Activated naive CD4-positive, alpha-beta T cell treated with anti-CD3 and anti-CD28 coated beads, Interleukin-2, amount 50 U/mL, for 72 hours (primary cell): ENCODE data around the gene PIK3R6. TPM values are rescaled to one million over a fixed set of nuclear protein-coding genes. Genes with fewer than 3 reads are reported as not detected.
A peak's percentile ranks its signal among the peaks of the same experiment; 100 is the strongest.

ENCODE experiments used
- ATAC-seq, 2 donors: fragments of 150-1000 bp; cut with Tn5 transposase; 2 replicates each; pipeline ENCODE4 v1.10.0; 2021; ENCODE audit warnings: mild to moderate bottlenecking in 2 of 2, moderate library complexity in 2 of 2
- DNase-seq, 2 donors: peaks; one replicate each; pipeline ENCODE4 v3.0.0; 2021 to 2022; ENCODE audit warnings: low spot score in 2 of 2
- H3K27ac Mint-ChIP-seq, 2 donors: one replicate each; pipeline ENCODE4 v1.8.0; 2022; ENCODE audit warnings: mild to moderate bottlenecking in 2 of 2, mixed read lengths in 2 of 2
- H3K36me3 Mint-ChIP-seq, 2 donors: one replicate each; pipeline ENCODE4 v1.8.0; 2022; ENCODE audit warnings: mixed read lengths in 2 of 2
- H3K9me3 Mint-ChIP-seq, 2 donors: one replicate each; pipeline ENCODE4 v1.8.0; 2022; ENCODE audit warnings: mixed read lengths in 2 of 2
- total RNA-seq, 2 donors: library from RNA; stranded (reverse); gene quantifications; one replicate each; pipeline ENCODE4 v1.2.3, GENCODE V29; 2022

PIK3R6 gene
- total RNA-seq, 2 donors from 2014 or later = 0.23 to 4.3 TPM

DNA sequence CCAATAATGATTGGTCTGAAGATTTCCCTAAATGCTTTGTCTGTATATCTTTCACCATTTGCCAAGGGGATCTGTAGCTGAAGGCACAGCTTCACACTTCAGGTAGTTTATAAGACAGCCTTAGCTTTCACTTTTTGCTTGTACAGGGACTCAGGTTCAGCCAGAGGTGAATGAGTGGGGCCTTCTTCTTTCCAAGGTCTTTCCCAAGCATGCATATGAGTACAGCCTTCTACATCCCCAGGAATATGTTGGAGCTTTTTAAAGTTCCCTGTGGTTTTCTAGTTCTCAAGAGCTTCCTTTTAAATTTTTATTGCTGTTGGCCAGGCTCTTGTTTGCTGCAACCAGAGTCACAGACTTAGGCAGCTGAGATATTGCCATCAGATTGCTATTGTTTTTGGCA, 91.2 kb downstream of the PIK3R6 start:
- peaks cover 0 to 5% of the 10 kb centered on the region in 2 donors for H3K9me3 Mint-ChIP-seq
- DNase-seq = no peak
- no peak for ATAC-seq
- H3K36me3 Mint-ChIP-seq = peaks cover 6 to 7% of the 10 kb centered on the region in 2 donors
- no peak overlapping the region for H3K27ac Mint-ChIP-seq

DNA sequence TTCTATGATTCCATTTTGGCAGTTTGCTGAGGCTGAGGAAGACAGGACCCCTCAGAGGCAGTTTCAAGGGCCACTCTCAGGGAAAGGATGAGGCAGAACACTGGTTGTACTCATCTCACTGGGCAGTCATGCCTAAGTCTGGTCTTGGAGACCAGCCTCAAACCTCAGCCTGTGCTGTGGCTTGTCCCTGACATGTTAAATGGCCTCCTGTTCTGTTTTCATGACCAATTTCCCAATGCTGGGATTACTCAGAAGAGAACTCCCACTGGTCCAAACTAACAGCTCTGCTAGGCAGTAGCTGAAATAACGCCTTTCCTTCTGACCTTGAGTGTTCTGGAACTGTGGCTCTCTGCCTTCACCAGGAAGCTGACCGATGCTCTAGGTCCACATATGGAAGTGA, 100.7 kb downstream of the PIK3R6 start:
- no peak for DNase-seq
- no peak overlapping the region for H3K27ac Mint-ChIP-seq
- H3K36me3 Mint-ChIP-seq = no peaks in the 10 kb centered on the region
- H3K9me3 Mint-ChIP-seq = peaks cover 0 to 7% of the 10 kb centered on the region in 2 donors
- ATAC-seq = no peak

DNA sequence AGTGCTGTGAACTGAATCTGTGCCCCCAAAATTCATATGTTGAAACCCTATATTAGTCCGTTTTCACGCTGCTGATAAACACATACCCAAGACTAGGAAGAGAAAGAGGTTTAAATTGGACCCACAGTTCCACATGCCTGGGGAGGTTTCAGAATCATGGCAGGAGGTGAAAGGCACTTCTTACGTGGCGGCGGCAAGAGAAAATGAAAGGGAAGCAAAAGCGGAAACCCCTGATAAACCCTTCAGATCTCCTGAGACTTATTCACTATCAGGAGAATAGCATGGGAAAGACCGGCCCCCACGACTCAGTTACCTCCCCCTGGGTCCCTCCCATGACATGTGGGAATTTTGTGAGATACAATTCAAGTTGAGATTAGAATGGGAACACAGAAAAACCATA, 105.5 kb downstream of the PIK3R6 start:
- Mint-ChIP-seq H3K36me3 (no peaks in the 10 kb centered on the region), H3K27ac (no peak overlapping the region), H3K9me3 (peaks cover 0 to 8% of the 10 kb centered on the region in 2 donors)
- ATAC-seq (no peak), DNase-seq (no peak)

DNA sequence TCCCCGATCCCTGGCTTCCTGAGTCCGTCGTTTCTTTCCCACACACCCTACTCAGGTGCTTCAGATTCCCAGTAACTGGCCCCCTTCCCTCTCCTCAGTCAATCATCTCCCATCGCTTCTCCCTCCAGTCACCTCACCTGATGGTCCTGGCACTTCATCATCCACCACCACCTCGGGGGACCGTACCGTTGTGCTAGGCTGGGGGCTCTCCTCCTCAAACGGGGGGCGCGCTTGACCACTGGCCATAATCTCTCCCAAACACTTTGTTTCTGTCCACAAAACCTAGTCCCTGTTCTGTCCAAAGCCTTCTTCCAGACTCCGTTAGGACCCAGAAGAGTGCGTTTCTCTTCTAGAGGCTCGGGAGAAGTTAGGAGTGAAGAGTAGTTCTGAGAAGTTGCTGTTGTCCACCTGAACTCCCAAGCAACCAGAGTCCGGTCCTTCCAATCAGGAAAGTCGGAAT, 109.3 kb downstream of the PIK3R6 start, which contains the start of gene SPDYE4:
SPDYE4 (minus strand) TSS at position 410 of the 460 bp plus-strand sequence; CDS start at position 246, 164 bp downstream.
- Mint-ChIP-seq H3K9me3 (peaks cover 0 to 8% of the 10 kb centered on the region in 2 donors), H3K36me3 (no peaks in the 10 kb centered on the region), H3K27ac (peak within 1 kb of the TSS in 1 of 2 donors; percentile 1)
- DNase-seq (no peak), ATAC-seq (no peak)

DNA sequence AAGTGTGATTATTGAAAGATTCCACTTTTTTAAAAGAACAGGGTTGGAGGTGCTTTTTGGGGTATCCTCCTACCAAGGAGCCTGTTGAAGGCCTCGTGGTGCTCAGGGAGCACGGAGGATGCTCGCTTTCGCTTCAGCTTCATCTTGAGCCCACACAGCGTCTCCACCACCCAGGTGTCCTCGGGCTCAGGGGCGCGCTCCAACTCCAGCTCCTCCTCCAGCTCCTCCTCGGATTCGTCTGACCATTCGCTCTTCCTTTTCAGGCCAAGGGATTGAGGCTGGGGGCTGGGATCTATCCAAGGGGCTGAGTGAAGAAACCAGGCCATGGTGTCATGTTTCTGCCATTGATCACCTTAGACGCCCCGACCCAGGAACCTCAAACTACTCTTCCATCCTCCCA, 110.3 kb downstream of the PIK3R6 start:
- DNase-seq = no peak
- no peak for ATAC-seq
- Mint-ChIP-seq H3K9me3 (peaks cover 0 to 6% of the 10 kb centered on the region in 2 donors), H3K36me3 (no peaks in the 10 kb centered on the region), H3K27ac (no peak overlapping the region)

DNA sequence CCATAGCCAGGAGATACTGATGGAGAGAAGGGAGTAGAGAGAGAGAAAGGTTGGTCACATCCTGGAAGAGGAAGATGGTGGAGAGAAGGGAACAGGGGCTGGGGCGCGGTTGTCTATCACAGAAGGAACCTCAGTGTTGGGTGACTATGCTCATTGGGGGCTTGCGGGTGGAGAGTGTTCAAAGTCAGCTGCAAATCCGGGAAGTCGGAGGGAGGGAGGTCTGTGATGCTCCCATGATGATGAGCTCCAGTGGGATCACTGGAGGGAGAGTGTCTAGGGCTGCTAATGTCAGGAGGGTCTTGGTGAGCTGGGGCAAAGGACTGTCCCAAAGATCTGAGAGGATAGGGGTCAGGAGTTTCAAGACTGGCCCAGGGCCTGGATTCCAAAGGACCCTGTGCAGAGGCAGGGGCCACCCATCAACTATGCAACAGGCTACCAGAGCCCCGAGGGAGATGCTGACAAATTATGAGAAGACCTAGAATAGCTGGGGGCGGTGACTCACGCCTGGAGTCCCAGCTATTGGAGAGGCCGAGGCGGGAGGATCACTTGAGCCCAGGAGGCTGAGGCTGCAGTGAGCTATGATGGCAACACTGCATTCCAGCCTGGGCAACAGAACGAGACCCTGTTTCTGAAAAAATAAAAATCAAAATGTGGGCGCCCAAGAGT, 111.8 kb downstream of the PIK3R6 start:
- H3K36me3 Mint-ChIP-seq = no peaks in the 10 kb centered on the region
- peak overlapping the region in 1 of 2 donors; percentile 80 for H3K27ac Mint-ChIP-seq
- no peak for DNase-seq
- H3K9me3 Mint-ChIP-seq = no peaks in the 10 kb centered on the region
- no peak for ATAC-seq

DNA sequence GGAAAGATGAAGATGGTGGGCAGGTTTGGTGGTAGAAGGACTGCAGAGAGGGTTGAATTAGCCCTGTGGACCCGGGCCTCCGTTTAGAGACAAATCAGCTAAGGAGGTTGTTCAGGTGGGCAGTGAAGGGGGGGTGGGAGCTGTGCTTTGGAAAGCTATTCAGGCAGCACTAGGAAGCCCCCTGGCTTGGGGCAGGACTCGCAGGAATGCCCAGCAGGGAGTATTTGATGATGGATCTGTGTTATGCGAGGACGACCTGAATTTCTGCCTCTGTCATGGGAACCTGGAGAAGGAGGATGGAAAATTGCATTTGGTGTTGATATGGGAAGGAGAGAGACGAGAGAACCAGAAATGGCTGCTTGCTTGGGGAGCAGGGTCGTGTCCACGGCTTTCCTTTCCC, 112.6 kb downstream of the PIK3R6 start:
- H3K27ac Mint-ChIP-seq = no peak overlapping the region
- ATAC-seq = no peak
- H3K9me3 Mint-ChIP-seq = no peaks in the 10 kb centered on the region

DNA sequence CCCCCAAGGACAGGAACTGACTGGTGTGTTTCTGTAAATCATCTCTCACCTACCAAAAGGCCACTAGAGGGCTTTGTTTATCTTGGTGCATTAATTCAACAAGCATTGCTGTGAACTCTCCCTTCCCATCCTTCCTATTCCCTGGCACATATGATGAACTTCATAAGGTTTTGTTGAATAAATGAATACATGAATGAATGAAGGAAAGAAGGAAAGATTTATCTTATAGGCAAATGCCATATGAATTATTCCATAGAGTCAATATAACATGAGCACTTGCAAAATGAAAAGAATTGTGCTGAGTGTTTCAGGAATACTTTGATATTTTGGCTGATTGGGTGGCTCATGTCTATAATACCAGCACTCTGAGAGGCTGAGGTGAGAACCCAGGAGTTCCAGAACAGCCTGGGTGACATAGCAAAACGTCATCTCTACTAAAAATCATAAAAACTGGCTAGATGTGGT, 113.5 kb downstream of the PIK3R6 start:
- ATAC-seq = no peak
- no peak for DNase-seq
- H3K9me3 Mint-ChIP-seq = no peaks in the 10 kb centered on the region
- no peak overlapping the region for H3K27ac Mint-ChIP-seq
- no peaks in the 10 kb centered on the region for H3K36me3 Mint-ChIP-seq

More for the DNA sequence above, 112.6 kb downstream of the PIK3R6 start:
- DNase-seq = no peak
- H3K36me3 Mint-ChIP-seq = no peaks in the 10 kb centered on the region

DNA sequence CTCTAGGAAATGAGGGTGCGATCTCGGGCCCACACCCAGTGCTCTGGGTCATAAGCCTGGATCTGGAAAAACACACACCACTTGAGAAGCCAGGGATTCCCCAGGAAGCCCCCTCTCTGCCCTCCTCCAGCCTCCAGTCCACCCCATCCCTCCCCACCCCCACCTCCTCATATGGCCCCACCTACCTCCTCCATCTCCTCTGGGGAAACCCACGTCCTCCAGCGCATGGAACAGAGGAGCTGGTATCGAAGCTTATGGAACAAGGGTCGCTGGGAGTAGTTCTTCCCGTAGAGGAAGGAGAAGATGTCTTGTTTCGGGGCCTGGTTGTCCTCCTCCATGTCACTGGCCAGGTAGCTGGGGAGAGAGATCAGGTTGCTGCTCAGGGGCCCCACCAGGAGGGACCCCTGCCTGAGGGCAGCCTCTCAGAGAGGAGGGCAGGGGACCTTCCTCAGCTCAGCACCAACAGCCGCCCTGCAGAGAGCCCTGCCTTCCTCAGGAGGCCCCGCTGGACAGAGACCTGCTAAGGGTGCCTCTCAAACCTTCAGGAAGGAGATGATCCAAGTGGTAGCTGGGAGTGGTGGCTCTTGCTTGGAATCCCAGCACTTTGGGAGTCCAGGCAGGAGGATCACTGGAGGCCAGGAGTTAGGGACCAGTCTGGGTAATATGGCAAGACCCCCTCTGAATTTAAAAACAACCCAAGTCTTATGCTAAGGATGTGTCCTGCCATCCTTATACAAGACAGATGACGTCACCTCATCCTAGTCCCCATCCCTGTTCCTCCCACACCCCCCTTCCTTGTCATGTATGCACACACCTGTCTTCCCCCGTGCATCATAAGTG, 114.1 kb downstream of the PIK3R6 start:
- DNase-seq (no peak), ATAC-seq (no peak)
- Mint-ChIP-seq H3K36me3 (no peaks in the 10 kb centered on the region), H3K27ac (no peak overlapping the region), H3K9me3 (no peaks in the 10 kb centered on the region)

Other genes with a start within 250 kb of the PIK3R6 start
- 10 to 100 TPM; 23.7 to 33.5 TPM for gene MYH10, start 236.9 kb downstream of the PIK3R6 start, total RNA-seq
- not detected for gene CCDC42, start 122.8 kb downstream of the PIK3R6 start, total RNA-seq
- gene SPDYE4, start 109.1 kb downstream of the PIK3R6 start, total RNA-seq = not detected
- under 1 TPM; 0.16 to 0.62 TPM for gene MFSD6L, start 68.3 kb downstream of the PIK3R6 start, total RNA-seq
- 10 to 100 TPM; 32.2 to 46.9 TPM for gene PIK3R5, start 98.0 kb upstream of the PIK3R6 start, total RNA-seq
- gene NTN1, start 153.8 kb upstream of the PIK3R6 start, total RNA-seq = 1 to 10 TPM in 1 of 2 donors, under 1 TPM in 1; 0.59 to 1.2 TPM